Epithelial cell of esophagus (primary cell): ENCODE measurements around the gene ZFAND6.

Source experiments
- DNase-seq: peaks from one replicate; pipeline ENCODE4 v3.0.0; 2010; ENCODE audit warnings: low read depth
- H3K4me3 ChIP-seq: 2 replicates; pipeline ENCODE4 v1.5.1; 2011; ENCODE audit warnings: mild to moderate bottlenecking, low read length, control low read depth
- TF ChIP-seq, protein P1 (sequence below): IDR thresholded peaks from 2 replicates; pipeline ENCODE4 v1.5.1; 2011; ENCODE audit warnings: low read depth, mild to moderate bottlenecking, low read length, control low read depth, inconsistent platforms; ENCODE audit not compliant: insufficient read depth; ENCODE audit errors: missing control alignments

The ZFAND6 gene

DNA sequence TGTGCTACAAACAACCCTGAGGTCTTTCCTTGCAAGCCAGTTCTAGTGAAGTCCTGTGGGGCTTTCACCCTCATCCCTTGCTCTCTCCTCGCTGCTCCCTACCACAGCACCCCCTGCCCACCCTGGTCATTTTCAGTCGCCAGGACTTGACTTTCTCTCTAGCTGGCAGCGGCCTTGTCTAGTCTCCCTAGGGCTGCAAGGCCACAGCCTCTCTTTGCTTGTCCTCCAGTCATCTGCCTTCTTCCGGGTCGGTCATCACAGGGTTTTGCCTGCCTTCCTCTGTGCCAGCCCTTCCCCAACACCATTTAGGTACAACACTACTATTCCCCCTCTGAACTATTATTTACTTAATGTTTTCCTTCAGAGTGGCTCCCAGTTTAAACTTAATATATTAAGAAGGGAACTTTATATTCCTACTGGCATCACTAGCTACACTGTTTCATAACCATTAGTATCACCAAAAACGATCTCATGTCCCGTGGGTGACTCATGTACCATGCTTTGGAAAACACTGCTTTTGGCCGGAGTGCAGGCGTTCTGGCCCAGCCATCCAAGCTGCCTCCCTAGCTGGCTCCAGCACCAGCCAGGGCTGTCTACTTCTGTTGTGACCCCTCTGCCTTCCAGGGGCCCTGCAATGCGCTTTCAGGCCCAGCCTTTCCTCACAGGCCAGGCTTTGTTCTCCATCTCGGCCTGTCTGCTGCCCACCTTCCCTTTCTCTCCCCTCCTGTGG is 114.7 kb downstream of the ZFAND6 start:
- TF ChIP-seq, protein P1, sequence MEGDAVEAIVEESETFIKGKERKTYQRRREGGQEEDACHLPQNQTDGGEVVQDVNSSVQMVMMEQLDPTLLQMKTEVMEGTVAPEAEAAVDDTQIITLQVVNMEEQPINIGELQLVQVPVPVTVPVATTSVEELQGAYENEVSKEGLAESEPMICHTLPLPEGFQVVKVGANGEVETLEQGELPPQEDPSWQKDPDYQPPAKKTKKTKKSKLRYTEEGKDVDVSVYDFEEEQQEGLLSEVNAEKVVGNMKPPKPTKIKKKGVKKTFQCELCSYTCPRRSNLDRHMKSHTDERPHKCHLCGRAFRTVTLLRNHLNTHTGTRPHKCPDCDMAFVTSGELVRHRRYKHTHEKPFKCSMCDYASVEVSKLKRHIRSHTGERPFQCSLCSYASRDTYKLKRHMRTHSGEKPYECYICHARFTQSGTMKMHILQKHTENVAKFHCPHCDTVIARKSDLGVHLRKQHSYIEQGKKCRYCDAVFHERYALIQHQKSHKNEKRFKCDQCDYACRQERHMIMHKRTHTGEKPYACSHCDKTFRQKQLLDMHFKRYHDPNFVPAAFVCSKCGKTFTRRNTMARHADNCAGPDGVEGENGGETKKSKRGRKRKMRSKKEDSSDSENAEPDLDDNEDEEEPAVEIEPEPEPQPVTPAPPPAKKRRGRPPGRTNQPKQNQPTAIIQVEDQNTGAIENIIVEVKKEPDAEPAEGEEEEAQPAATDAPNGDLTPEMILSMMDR: no peak
- no peak for DNase-seq
- H3K4me3 ChIP-seq: no peak overlapping the region

DNA sequence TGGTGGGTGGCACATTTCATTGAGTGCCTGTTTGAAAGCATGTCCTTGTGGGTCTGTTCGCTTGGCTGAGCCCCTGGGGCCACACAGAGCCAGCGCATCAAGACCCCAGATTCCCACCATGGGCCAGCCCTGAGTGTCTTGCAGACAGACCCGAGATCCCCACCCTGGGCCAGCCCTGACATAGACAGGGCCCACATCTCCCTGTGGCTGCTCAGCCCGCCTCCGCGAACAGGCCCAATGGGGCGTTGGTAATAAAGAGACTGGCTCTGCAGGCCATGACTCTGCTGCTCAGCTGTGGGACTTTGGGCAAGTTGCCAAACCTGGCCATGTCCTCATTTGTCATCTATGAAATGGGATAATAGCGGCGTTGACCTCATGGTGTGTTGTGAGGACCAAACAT is 116.0 kb downstream of the ZFAND6 start:
- TF ChIP-seq, protein P1: no peak
- H3K4me3 ChIP-seq: no peak overlapping the region
- no peak for DNase-seq

DNA sequence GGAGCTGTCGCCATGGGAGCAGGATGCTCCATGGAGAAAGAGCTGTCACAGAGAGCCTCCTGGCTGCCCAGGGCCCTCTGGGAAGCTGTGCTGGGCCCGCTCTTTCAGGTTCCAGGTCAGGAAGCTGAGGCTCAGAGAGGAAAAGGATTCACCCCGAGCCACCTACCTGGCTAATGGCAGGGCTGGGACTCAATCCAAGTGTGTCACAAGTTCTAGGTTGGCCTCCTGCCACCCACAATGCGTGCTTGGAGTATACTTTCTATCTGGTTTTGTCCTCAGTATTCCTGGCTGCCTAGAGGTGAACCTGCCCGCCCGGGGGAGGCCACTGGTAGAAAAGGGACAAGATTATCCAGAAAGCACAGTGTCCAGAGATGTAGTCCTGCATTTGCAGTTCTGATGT is 117.0 kb downstream of the ZFAND6 start:
- TF ChIP-seq, protein P1: no peak
- H3K4me3 ChIP-seq: no peak overlapping the region
- no peak for DNase-seq

DNA sequence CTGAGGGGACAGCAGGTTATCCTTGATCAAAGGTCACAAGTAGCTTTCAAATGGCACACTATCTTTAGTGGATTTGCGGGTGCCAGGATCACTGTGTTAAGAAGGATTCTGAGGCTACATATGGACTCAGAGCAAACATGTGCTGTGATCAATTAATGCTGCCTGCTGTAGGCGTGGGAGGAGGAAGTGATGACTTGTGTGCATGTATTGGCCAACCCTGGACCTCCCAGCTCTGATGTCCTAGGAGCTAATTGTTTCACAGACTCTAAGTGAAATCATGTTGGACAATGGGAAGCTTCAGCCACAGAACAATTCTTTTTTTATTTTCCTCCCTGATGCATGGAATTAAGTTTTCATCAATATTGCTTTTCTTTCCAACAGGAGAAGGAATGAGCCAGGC is 117.7 kb downstream of the ZFAND6 start:
- no peak overlapping the region for H3K4me3 ChIP-seq
- no peak for DNase-seq
- TF ChIP-seq, protein P1: no peak

DNA sequence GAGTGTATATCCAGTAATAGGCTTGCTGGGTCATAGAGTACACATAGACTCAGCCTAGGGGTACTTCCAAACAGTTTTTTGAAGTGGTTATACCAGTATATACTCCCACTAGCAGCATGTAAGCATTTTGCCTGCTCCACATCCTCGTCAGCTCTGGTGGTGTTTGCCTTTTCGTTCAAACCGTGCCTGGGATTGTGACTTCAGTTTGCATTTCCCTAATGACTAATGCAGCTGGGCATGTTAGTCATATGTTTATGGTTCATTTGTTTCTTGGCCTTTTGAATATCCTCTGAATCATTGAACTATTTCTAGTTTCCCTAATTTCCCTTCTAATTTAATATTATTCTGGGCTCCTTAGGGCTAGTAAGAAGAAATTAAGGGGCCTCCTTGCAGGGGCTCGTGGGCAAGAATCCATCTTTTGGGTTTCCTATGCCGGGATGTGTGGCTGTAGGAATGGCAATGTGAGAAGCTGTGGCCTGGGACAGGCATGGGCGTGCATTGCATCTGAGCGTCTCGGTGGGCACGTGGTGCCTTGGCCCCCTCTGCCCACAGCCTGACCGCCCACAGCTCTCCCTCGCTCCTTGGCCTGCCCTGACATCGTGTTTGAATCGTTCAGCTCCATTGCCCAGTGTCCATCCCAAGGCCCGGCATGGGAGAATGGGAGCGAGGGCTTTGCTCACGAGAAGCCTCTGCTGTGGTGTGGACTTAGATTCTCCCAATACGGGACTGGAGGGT is 119.7 kb downstream of the ZFAND6 start:
- H3K4me3 ChIP-seq: no peak overlapping the region
- peak; percentile 95 for DNase-seq
- TF ChIP-seq, protein P1: no peak

DNA sequence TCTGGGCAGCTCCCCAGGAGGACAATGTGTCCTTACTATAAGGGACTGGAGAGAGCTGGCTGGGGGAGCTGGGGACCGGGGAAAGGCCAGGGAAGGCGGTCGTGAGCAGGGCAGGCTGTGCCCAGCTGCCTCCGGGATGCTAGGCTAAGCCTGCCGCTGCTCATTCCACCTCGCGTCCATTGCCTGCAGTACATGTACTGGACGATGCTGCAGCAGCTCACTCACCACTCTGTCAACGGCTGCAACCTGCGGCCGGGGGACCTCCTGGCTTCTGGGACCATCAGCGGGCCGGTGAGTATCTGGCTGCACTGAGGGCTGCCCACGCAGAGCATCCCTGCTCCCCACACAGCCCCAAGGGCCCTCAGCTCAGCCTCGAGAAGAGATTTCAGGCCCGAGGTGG is 120.5 kb downstream of the ZFAND6 start:
- DNase-seq: no peak
- TF ChIP-seq, protein P1: no peak

More for the DNA sequence above, 120.5 kb downstream of the ZFAND6 start:
- H3K4me3 ChIP-seq: no peak overlapping the region
